ENCODE measurements around the gene PROK1.

Gene PROK1

GRCh38 chr1:110490791-110491451 lies 40.0 kb downstream of the PROK1 start:
- DNase-seq, result no peak

- no peak for DNase-seq
Observed at GRCh38 chr1:110492573-110492972, 41.6 kb downstream of the PROK1 start.

GRCh38 chr1:110493059-110493699 lies 42.2 kb downstream of the PROK1 start:
- DNase-seq, result no peak

- DNase-seq, result no peak
Observed at GRCh38 chr1:110494036-110494435, 43.1 kb downstream of the PROK1 start.

GRCh38 chr1:110494522-110495406 lies 43.8 kb downstream of the PROK1 start:
- DNase-seq, result no peak

- DNase-seq, result peak; percentile 67
Observed at GRCh38 chr1:110495926-110496600, 45.1 kb downstream of the PROK1 start.

GRCh38 chr1:110498270-110498669 lies 47.3 kb downstream of the PROK1 start:
- no peak for DNase-seq

- no peak for DNase-seq
Observed at GRCh38 chr1:110501488-110502132, 50.7 kb downstream of the PROK1 start.

- DNase-seq, result no peak
Observed at GRCh38 chr1:110502402-110503151, 51.6 kb downstream of the PROK1 start.

- DNase-seq, result no peak
Observed at GRCh38 chr1:110503471-110503870, 52.5 kb downstream of the PROK1 start.

GRCh38 chr1:110504226-110504625 lies 53.3 kb downstream of the PROK1 start:
- no peak for DNase-seq

- DNase-seq, result no peak
Observed at GRCh38 chr1:110505596-110505995, 54.6 kb downstream of the PROK1 start.

- no peak for DNase-seq
Observed at GRCh38 chr1:110506541-110506940, 55.6 kb downstream of the PROK1 start.

Data from effector CD4-positive, alpha-beta T cell (primary cell).